ENCODE results near the gene ETAA1. TPM values are rescaled to one million over a fixed set of nuclear protein-coding genes. Genes with fewer than 3 reads are reported as not detected.

ETAA1 gene
- total and polyA plus RNA-seq, 2 experiments from 2014 or later = 9.2 to 16.0 TPM

DNA sequence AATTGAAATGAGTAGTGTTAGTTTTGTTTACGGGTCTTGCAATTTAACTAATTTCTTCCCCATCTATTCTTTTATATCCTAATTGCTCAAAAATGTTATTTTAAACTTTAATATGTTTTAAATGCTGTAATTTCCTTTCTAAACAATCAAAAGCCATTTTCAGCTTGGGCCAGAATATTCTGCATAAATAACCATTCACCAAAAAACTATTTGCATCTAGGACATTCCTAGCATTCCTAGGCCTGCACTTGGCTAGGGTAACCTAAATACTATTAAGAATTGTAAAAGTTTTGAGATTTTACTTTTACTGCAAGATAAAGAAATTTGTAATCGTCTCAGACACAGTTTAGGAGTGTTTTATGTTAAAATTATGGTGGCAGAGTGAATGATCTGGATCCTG, 7.8 kb upstream of the ETAA1 start:
- peak overlapping the region; percentile 17; the same call in 1 of the 2 replicates for H3K9ac ChIP-seq
- H3K27ac ChIP-seq = peak overlapping the region; percentile 53
- WGBS, 2 experiments (ENCODE audit: low coverage in 1 of 2, low lambda C conversion rate in 2 of 2, missing lambda C conversion rate in 2 of 2) = 2 to 6% methylated on average over 2 of the region's 2 CpGs

DNA sequence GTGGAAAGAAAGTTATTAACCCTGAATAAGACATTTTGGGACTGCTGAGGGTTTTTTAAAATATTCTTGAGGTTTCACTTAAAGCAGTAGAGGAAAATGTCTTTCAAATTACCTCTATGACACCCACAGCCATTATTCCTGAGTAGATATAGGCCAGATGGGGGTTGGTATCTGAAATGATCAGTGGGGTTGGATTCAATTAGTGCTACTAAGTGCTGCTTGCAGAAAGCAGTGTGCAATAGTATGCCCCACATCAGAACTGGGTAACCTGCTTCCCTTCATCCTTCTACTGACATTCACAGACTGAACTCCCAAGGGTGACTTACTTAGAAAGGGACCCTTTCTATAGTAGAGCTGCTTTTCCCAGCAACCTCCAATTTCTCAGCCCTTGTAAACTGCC, 7.3 kb upstream of the ETAA1 start:
- H3K9ac ChIP-seq = peak overlapping the region; percentile 17; the same call in 1 of the 2 replicates
- peak overlapping the region; percentile 70 for H3K4me2 ChIP-seq (ENCODE audit: unreplicated experiment)
- H3K27me3 ChIP-seq (replicated peaks; ENCODE audit: insufficient read depth) = no peaks in the 10 kb centered on the region
- no peaks in the 10 kb centered on the region for H3K79me2 ChIP-seq (ENCODE audit: insufficient read depth)
- H3K36me3 ChIP-seq (ENCODE audit: low read depth) = no peaks in the 10 kb centered on the region
- in situ Hi-C loops (cut with MboI) = no loop called here
- peak overlapping the region; percentile 14; the same call in 1 of the 2 replicates for H3K4me3 ChIP-seq
- H3K9me3 ChIP-seq (ENCODE audit: low read depth) = no peaks in the 10 kb centered on the region
- H3K4me1 ChIP-seq (ENCODE audit: insufficient read depth) = peaks cover 46% of the 10 kb centered on the region
- no peak for TF ChIP-seq EZH2phosphoT487 (IDR thresholded peaks at IDR 0.05; ENCODE audit: insufficient read depth, low read depth)
- TF ChIP-seq EZH2 (IDR thresholded peaks at IDR 0.05; ENCODE audit: insufficient read depth, poor library complexity, severe bottlenecking) = no peak
- peaks cover 32% of the 10 kb centered on the region for H3F3A ChIP-seq (ENCODE audit: insufficient read depth)
- peak overlapping the region; percentile 53 for H3K27ac ChIP-seq
- peak overlapping the region; percentile 76 for H2AFZ ChIP-seq
- H4K20me1 ChIP-seq (ENCODE audit: insufficient read depth) = no peaks in the 10 kb centered on the region
- DNase-seq = peak; percentile 15
- H3K9me2 ChIP-seq (ENCODE audit: insufficient read depth) = no peaks in the 10 kb centered on the region

More for the DNA sequence above, 7.8 kb upstream of the ETAA1 start:
- Histone ChIP-seq H4K20me1 (ENCODE audit: insufficient read depth) (no peaks in the 10 kb centered on the region), H3K27me3 (replicated peaks; ENCODE audit: insufficient read depth) (no peaks in the 10 kb centered on the region), H2AFZ (peak overlapping the region; percentile 76), H3K4me1 (ENCODE audit: insufficient read depth) (peaks cover 41% of the 10 kb centered on the region), H3K36me3 (ENCODE audit: low read depth) (no peaks in the 10 kb centered on the region), H3K9me2 (ENCODE audit: insufficient read depth) (no peaks in the 10 kb centered on the region), H3K79me2 (ENCODE audit: insufficient read depth) (no peaks in the 10 kb centered on the region), H3K4me2 (ENCODE audit: unreplicated experiment) (peak overlapping the region; percentile 70), H3K4me3 (peak overlapping the region; percentile 14), H3K9me3 (ENCODE audit: low read depth) (no peaks in the 10 kb centered on the region), H3F3A (ENCODE audit: insufficient read depth) (peaks cover 29% of the 10 kb centered on the region)
- in situ Hi-C loops (cut with MboI) = no loop called here
- DNase-seq = peak; percentile 66
- TF ChIP-seq EZH2phosphoT487 (IDR thresholded peaks at IDR 0.05; ENCODE audit: insufficient read depth, low read depth) (no peak), EZH2 (IDR thresholded peaks at IDR 0.05; ENCODE audit: insufficient read depth, poor library complexity, severe bottlenecking) (no peak)

- Histone ChIP-seq H3K4me1 (ENCODE audit: insufficient read depth) (peaks cover 56% of the 10 kb centered on the region), H3K4me3 (peak overlapping the region; percentile 20; the same call in 1 of the 2 replicates), H3K9me3 (ENCODE audit: low read depth) (no peaks in the 10 kb centered on the region), H3F3A (ENCODE audit: insufficient read depth) (peaks cover 32% of the 10 kb centered on the region), H3K9me2 (ENCODE audit: insufficient read depth) (no peaks in the 10 kb centered on the region), H3K4me2 (ENCODE audit: unreplicated experiment) (peak overlapping the region; percentile 57), H3K79me2 (ENCODE audit: insufficient read depth) (peaks cover 10% of the 10 kb centered on the region), H3K36me3 (ENCODE audit: low read depth) (no peaks in the 10 kb centered on the region), H4K20me1 (ENCODE audit: insufficient read depth) (no peaks in the 10 kb centered on the region), H3K27ac (no peak overlapping the region), H2AFZ (peak overlapping the region; percentile 40), H3K27me3 (replicated peaks; ENCODE audit: insufficient read depth) (no peaks in the 10 kb centered on the region), H3K9ac (no peak overlapping the region)
- in situ Hi-C loops (cut with MboI) = no loop called here
- no peak for DNase-seq
- no peak for TF ChIP-seq EZH2 (IDR thresholded peaks at IDR 0.05; ENCODE audit: insufficient read depth, poor library complexity, severe bottlenecking)
These were observed 3.9 kb upstream of the ETAA1 start for GRCh38 chr2:67393237-67393636.

- no peak for TF ChIP-seq EZH2phosphoT487 (IDR thresholded peaks at IDR 0.05; ENCODE audit: insufficient read depth, low read depth)
- no peak for TF ChIP-seq EZH2 (IDR thresholded peaks at IDR 0.05; ENCODE audit: insufficient read depth, poor library complexity, severe bottlenecking)
- Histone ChIP-seq H3K36me3 (ENCODE audit: low read depth) (peaks cover 6% of the 10 kb centered on the region), H3K4me2 (ENCODE audit: unreplicated experiment) (peak overlapping the region; percentile 3), H3K9ac (no peak overlapping the region), H3K9me2 (ENCODE audit: insufficient read depth) (no peaks in the 10 kb centered on the region), H3K27ac (peak overlapping the region; percentile 24), H3K4me3 (no peak overlapping the region), H2AFZ (0 out of 2 replicates have a peak overlapping the region, but pooled peaks have one; percentile 40), H3K9me3 (ENCODE audit: low read depth) (no peaks in the 10 kb centered on the region), H3F3A (ENCODE audit: insufficient read depth) (peaks cover 20% of the 10 kb centered on the region), H4K20me1 (ENCODE audit: insufficient read depth) (no peaks in the 10 kb centered on the region), H3K27me3 (replicated peaks; ENCODE audit: insufficient read depth) (no peaks in the 10 kb centered on the region), H3K4me1 (ENCODE audit: insufficient read depth) (peaks cover 52% of the 10 kb centered on the region), H3K79me2 (ENCODE audit: insufficient read depth) (peaks cover 24% of the 10 kb centered on the region)
- in situ Hi-C loops (cut with MboI) = no loop called here
- peak; percentile 82 for DNase-seq
- WGBS, 2 experiments (ENCODE audit: low coverage in 1 of 2, low lambda C conversion rate in 2 of 2, missing lambda C conversion rate in 2 of 2) = 81 to 89% methylated on average over 3 of the region's 3 CpGs
These were observed 2.4 kb upstream of the ETAA1 start for GRCh38 chr2:67394734-67395133.

DNA sequence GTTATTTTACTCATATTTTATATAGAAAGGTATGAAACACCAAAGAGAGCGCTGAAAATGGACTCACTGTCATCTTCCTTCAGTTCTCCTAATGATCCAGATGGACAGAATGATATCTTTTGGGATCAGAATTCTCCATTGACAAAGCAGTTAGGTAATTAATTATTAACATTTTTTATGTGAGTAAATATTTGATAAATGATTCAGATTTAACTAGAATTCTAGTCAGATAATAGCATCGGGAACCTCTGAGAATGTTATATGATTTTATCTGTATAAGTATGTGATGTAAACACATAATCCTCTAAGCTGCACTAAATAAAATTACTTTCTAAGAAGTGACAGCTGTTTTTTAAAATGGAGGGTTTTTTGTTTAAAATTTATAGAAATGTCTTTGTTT, 2.0 kb downstream of the ETAA1 start:
- H3K4me3 ChIP-seq = no peak overlapping the region; the same call in 1 of the 2 replicates
- 82 to 90% methylated on average over 2 of the region's 2 CpGs for WGBS, 2 experiments (ENCODE audit: low coverage in 1 of 2, low lambda C conversion rate in 2 of 2, missing lambda C conversion rate in 2 of 2)
- TF ChIP-seq EZH2 (IDR thresholded peaks at IDR 0.05; ENCODE audit: insufficient read depth, poor library complexity, severe bottlenecking) (no peak), EZH2phosphoT487 (IDR thresholded peaks at IDR 0.05; ENCODE audit: insufficient read depth, low read depth) (no peak)
- H4K20me1 ChIP-seq (ENCODE audit: insufficient read depth) = no peaks in the 10 kb centered on the region
- in situ Hi-C loops (cut with MboI) = no loop called here
- H3F3A ChIP-seq (ENCODE audit: insufficient read depth) = peaks cover 9% of the 10 kb centered on the region
- DNase-seq = no peak
- peak overlapping the region; percentile 81 for H3K4me2 ChIP-seq (ENCODE audit: unreplicated experiment)
- H2AFZ ChIP-seq = no peak overlapping the region
- H3K36me3 ChIP-seq (ENCODE audit: low read depth) = peaks cover 24% of the 10 kb centered on the region
- H3K9me2 ChIP-seq (ENCODE audit: insufficient read depth) = no peaks in the 10 kb centered on the region
- no peaks in the 10 kb centered on the region for H3K9me3 ChIP-seq (ENCODE audit: low read depth)
- H3K9ac ChIP-seq = no peak overlapping the region
- no peaks in the 10 kb centered on the region for H3K27me3 ChIP-seq (replicated peaks; ENCODE audit: insufficient read depth)
- peaks cover 45% of the 10 kb centered on the region for H3K79me2 ChIP-seq (ENCODE audit: insufficient read depth)
- peaks cover 47% of the 10 kb centered on the region for H3K4me1 ChIP-seq (ENCODE audit: insufficient read depth)
- no peak overlapping the region; the same call in 1 of the 2 replicates for H3K27ac ChIP-seq

Data from GM23248 (cell line).